Stimulated activated CD4-positive, alpha-beta T cell treated with anti-CD3 and anti-CD28 coated beads, Interleukin-15, amount 100 ng/mL, for 48 hours (primary cell): ENCODE results near the gene MYOG.

ENCODE experiments used
- DNase-seq, 2 donors: peaks; one replicate each; pipeline ENCODE4 v3.0.0-alpha.2; 2020; ENCODE audit warnings: low read depth in 2 of 2

Gene MYOG

GRCh38 chr1:203072002-203072602 lies 13.7 kb downstream of the MYOG start:
- no peak for DNase-seq

- DNase-seq, result no peak
Measured at GRCh38 chr1:203069030-203069747, 16.6 kb downstream of the MYOG start.

GRCh38 chr1:203066965-203067364 lies 18.8 kb downstream of the MYOG start:
- no peak for DNase-seq

- no peak for DNase-seq
Measured at GRCh38 chr1:203065986-203066385, 19.8 kb downstream of the MYOG start.

GRCh38 chr1:203065191-203065590 lies 20.6 kb downstream of the MYOG start:
- DNase-seq, result no peak

- no peak for DNase-seq
Measured at GRCh38 chr1:203063287-203063686, 22.5 kb downstream of the MYOG start.

- DNase-seq, result no peak
Measured at GRCh38 chr1:203060115-203060514, 25.7 kb downstream of the MYOG start.

GRCh38 chr1:203059485-203059884 lies 26.3 kb downstream of the MYOG start:
- DNase-seq, result no peak

GRCh38 chr1:203058676-203058935 lies 27.2 kb downstream of the MYOG start:
- DNase-seq, result no peak

- no peak for DNase-seq
Measured at GRCh38 chr1:203057911-203058675, 27.7 kb downstream of the MYOG start.

GRCh38 chr1:203056516-203056915 lies 29.3 kb downstream of the MYOG start:
- DNase-seq, result no peak

- no peak for DNase-seq
Measured at GRCh38 chr1:203056012-203056411, 29.8 kb downstream of the MYOG start.

GRCh38 chr1:203055161-203055799 lies 30.5 kb downstream of the MYOG start:
- no peak for DNase-seq

- DNase-seq, result no peak
Measured at GRCh38 chr1:203054642-203055041, 31.2 kb downstream of the MYOG start.

GRCh38 chr1:203054184-203054583 lies 31.6 kb downstream of the MYOG start:
- no peak for DNase-seq

- no peak for DNase-seq
Measured at GRCh38 chr1:203052601-203053000, 33.2 kb downstream of the MYOG start.

GRCh38 chr1:203051841-203052324 lies 33.9 kb downstream of the MYOG start:
- no peak for DNase-seq

GRCh38 chr1:203050826-203051225 lies 35.0 kb downstream of the MYOG start:
- no peak for DNase-seq

- DNase-seq, result no peak
Measured at GRCh38 chr1:203049576-203050180, 36.1 kb downstream of the MYOG start.

- DNase-seq, result no peak
Measured at GRCh38 chr1:203049077-203049476, 36.7 kb downstream of the MYOG start.

- no peak for DNase-seq
Measured at GRCh38 chr1:203048555-203049051, 37.2 kb downstream of the MYOG start.

GRCh38 chr1:203048086-203048485 lies 37.7 kb downstream of the MYOG start:
- no peak for DNase-seq
